ENCODE results near the gene MRPL14.
"Not testable (repeated sequence)": the region's sequence is repeated elsewhere in the genome, so short reads cannot be mapped to it uniquely, and the experiment has no call there.

Gene MRPL14

DNA sequence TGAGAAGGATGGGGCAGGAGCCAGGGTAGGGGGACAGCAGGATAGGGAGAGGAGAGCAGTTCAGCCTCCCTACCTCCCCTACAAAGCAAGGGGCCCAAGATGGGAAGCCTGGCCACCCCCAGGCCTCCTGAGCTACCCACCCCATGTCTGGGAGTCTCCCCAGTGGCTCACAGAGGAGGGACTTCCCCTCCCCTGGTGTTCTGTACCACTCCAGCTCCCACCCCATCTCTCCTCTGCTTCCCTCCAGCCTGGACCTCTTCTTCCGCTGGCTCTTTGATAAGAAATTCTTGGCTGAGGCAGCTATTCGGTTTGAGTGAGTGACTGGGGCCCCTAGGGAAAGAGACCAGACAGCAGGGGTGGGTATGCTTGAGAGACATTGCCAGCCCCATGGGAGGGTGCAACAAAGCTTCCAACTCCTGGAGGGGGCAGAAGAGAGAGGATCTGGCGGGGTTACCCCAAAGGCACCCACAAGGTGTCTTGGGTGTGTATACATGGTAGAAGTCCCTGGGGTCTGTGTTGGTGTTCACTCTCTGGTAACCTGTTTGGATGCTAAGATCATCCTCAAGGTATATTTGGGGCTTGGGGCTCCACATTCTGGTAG lies 23.2 kb upstream of the MRPL14 start:
- DNase-seq: no peak

DNA sequence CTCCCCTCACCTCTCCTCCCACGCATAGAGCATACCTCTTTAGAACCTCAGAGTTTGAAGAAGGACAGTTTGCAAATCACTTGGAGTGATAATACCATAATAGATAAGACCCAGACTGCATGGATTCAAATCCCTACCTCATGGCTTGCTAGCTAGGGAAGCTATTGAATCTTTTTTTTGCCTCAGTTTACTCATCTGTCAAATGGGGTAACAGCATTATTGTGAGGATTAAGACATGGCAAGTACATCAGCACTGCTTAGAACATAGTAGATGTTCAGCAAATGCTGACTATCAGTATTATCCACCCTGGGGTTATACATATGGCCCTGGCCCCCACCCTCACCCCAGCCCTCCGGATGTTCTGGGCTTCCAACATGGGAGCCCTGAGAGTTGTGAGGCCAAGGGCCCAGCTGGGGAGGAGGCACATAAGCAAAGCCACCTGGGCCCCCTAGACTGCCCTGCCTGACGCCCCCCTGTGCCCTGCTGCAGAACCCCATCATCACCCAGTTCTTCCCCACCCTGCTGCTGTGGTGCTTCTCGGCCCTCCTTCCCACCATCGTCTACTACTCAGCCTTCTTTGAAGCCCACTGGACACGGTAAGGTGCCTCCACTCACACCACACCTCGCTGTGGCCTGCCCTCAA lies 22.2 kb upstream of the MRPL14 start:
- DNase-seq: no peak

DNA sequence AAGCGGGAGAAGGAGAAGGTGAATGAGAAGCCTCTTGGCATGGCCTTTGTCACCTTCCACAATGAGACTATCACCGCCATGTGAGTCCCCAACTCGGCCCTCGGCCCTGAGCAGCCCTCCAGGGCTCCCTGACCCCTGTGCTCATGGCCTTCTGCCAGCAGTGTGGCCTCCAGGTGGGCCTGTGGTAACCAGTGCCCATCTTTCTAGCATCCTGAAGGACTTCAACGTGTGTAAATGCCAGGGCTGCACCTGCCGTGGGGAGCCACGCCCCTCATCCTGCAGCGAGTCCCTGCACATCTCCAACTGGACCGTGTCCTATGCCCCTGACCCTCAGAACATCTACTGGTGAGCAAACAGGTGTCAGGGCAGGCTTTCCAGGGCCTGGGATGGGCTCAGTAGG lies 21.1 kb upstream of the MRPL14 start:
- no peak for DNase-seq

- no peak for DNase-seq
Measured at GRCh38 chr6:44147256-44147655, 20.0 kb upstream of the MRPL14 start.

DNA sequence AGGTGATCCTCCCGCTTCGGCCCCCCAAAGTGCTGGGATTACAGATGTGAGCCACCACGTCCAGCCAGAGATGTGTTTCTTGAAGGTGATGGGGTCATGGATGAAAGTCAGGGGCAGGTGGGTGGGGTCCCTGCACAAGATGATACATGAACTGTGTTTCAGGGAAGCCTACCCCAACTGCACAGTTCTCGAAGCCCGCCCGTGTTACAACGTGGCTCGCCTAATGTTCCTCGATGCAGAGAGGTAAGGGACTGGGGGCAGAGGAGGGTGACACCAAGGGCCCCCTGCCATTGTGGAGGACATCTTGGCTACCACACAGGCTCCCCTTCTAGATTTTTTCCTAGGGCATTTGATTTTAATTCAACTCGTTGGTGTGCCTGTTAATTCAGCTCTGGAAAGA lies 19.4 kb upstream of the MRPL14 start:
- no peak for DNase-seq

DNA sequence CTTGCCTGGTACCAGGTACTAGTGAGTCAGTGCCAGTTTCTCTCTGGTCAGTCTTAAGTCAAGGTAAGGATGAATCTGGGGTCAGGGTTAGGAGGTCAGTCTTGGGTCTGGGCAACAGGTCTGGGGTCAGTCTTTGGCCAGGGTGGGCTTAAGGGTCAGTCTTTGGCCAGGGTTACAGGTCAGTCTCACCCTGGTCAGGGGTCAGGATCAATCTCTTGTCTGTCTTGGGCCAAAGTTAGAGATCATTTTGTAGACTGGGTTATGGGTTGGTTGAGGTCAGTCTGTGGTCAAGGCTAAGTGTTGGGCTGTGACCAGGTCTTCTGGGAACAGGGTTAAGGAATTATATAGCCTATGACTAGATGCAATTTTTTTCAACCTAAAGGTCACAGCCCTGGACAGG lies 18.6 kb upstream of the MRPL14 start:
- no peak for DNase-seq

DNA sequence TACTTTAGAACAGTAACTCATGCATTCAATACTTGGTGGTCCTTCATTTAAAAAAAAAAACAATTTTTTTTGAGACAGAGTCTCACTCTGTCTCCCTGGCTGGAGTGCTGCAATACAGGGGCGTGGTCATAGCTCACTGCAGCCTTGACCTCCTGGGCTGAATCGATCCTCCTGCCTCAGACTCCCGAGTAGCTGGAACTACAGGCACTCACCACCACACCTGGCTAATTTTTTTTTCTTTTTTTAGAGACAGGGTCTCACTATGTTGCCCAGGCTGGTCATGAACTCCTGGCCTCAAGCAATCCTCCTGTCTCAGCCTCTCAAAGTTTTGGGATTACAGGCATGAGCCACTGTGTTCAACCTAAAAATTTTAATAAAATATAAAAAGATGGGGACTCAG lies 17.3 kb upstream of the MRPL14 start:
- not testable (repeated sequence) for DNase-seq

DNA sequence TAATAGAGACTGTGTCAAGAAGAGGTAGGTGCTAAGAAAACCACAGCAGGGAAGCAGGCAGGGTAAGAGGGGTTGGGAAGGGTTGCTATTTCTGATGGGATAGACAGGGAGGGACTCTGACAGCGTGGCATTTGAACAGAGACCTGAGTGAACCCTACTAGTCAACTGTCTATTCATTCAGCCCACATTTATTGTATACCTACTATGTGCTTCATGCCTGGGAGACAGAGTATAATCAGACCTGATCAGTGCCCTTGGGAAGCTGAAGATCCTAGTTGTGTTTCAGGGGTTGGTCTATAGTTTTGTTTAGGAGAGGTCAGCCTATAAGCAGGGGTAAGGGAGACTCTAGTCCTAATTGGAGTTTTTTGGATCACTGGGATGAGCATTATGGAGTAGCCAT lies 16.5 kb upstream of the MRPL14 start:
- no peak for DNase-seq

DNA sequence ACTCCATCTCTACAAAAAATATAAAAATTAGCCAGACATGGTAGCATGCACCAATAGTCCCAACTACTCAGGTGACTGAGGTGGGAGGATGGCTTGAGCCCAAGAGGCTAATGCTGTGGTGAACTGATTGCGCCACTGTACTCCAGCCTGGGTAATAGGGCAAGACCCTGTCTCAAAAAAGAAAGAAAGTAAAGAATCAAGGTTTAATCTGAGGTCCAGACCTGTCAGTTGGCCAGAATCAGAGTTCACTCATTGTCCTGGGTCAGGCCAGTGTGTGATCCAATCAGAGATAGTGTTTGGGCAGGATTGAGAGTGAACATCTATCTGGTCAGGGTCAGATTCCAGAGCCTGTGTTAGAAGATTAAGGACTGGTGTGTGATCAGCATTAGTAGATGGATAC lies 15.6 kb upstream of the MRPL14 start:
- DNase-seq: no peak

DNA sequence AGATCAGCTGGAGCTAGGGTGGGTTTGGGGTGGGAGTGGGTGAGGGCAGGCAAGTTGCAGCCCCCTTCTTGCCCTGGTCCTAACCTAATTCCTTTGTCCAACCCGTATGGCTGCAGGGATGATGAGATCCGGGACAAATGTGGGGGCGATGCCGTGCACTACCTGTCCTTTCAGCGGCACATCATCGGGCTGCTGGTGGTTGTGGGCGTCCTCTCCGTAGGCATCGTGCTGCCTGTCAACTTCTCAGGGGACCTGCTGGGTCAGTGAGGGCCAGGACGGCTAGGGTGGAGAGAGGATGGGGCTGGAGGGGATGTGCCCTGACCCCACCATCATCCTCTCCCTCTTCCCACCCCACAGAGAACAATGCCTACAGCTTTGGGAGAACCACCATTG lies 12.1 kb upstream of the MRPL14 start:
- DNase-seq: no peak

GRCh38 chr6:44138717-44139350 lies 11.6 kb upstream of the MRPL14 start:
- DNase-seq: no peak

- no peak for DNase-seq
Measured at GRCh38 chr6:44135875-44136274, 8.6 kb upstream of the MRPL14 start.

GRCh38 chr6:44135173-44135758 lies 8.0 kb upstream of the MRPL14 start:
- DNase-seq: peak in 23 of 58 donors; percentile 3 to 65 (median 25)

DNA sequence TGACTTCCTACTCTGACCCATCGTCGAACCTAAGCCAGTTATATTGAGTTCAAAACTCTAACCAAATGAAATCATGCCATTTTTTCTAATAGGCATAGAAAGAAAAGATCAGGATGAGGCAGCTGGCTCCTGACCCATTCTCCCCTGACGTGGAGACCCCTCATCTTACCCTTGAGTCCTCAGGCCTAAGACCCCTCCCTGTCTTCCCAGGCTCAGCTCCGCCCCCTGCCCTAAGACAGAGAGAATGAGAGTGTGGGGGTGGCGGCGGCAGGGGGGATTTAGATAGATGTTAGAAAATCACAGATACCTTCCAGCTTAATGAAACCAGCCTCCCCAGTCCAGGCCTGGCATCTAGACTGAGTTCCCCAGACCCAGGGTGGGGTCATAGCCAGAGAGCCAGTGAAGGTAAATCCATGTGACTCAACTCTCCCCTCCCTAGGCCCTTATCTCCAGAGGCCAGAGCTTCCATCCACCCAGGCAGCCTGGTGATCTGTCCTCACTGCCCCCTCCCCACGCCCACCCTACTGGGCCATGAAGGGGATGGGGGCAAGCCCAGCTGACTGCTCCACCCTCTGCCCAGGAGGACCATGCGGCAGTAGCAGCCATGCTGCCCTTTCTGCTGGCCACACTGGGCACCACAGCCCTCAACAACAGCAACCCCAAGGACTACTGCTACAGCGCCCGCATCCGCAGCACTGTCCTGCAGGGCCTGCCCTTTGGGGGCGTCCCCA lies 6.9 kb upstream of the MRPL14 start:
- DNase-seq: no peak

DNA sequence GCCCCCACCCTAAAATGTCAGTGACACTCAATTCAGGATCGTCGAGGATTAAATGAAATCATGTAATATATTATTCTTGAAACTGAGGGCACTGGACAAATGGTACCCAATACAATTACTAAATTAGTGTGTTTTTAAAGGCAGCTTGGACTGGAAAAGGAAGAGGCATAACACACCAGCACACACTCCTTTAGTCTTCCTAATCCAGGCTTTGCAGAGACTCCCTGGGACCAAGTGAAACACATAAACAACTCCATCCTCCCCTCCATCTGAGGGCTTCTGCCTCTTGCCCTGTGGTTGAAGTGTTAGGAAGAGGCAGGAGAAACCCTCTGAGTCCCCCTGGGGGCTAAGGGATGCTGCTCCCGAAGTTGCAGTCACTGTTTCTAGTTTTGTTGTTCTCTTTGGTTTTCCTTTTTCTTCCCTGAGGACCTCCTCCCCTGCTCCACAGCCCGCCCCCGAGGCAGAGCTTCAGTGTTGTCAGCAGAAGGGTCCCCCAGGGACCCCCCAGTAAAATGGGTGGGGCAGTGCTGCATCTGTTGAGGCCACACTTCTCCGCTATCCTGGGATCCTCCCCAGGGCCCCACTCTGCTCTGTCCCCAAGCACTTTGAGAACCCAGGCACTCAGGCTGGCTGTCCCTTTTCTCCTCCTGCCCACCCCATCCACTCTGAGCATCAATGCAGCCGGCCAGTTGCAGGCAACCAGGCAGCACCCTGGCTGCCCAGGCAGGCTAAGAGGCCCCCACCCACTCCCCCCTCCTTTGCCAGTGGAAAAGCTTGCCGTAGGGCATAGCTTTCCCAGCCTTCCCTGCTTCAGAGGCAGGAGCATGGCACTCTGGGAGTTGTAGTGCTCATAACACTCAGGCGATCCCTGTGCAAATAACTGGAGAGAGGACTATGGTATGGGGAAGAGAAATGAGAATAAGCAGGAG lies 6.0 kb upstream of the MRPL14 start:
- peak in 52 of 58 donors; percentile 9 to 77 (median 47) for DNase-seq

GRCh38 chr6:44132476-44132875 lies 5.2 kb upstream of the MRPL14 start:
- no peak for DNase-seq

- no peak for DNase-seq
Measured at GRCh38 chr6:44131892-44132291, 4.6 kb upstream of the MRPL14 start.

DNA sequence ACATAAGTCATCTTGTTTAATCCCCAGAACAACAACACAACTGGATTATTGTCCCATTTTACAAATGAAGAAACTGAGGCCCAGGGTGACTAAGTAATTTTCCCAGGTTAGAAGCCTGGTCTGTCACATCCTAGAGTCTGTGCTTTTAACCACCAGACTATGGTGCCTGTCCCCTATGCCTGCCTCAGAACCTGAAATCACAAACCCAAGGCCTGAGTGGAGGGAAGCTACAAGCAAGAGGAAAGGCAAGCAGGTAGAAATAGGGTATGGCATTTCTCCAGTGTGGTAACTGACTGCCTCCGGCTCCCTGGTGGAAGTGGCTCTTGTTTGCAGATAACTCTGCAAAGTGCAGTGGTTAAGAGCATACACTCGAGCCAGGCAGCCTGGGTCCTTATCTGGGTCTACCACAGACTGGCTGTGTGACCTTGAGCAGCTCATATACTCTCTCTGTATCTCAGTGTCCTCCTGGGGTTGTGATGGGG lies 2.6 kb upstream of the MRPL14 start:
- no peak for DNase-seq

DNA sequence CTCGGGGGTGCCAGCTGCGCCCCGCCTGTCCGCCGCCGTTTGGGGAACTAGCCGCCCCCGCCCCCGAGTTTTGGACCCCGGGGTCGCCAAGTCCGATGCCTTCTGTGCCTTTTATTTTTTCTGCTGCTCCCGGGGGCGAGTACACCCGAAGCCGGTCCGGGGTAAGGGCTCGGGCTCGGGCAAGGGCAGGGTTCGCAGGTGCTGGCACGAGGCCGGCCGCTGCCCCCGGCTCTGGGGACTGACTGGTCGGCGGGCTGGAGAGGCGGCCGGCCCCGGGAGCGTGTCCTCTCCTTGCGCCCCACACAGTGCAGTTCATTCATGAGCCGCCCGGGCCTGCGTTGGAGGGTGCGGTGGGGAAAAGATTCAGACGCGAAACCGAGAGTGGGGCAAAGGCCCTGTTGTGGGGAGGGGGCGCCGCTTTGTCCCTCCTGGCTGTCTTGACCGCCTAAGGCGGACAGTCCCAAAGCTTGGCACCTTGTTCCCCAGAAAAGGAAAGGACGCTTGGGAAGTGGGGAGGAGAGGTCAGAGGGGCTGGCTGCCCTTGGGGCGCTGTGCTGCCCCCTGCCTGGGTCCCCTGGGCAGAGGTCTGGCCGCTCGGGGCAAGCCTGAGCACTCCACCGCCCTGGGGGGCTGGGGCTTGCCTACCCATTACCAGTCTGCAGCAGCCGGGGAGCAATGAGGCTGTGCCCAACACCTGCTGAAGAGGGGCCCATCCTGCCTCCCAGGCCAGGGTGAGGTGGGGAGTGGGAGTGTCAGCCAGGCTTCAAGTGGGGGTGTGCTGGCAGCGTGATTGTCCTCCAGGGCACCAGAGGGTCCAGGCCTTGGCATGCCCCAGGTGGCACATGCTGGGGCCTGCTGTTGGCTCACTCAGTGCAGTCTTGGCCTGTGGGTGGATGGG lies 1.0 kb upstream of the MRPL14 start:
- peak in 21 of 58 donors; percentile 8 to 50 (median 28) for DNase-seq
